HG02571 (cell line): ENCODE measurements around the gene SOX13.

Source experiments
- ATAC-seq: cut with Tn5 transposase; IDR thresholded peaks from one replicate; pipeline ENCODE4 v1.9.1; 2021; ENCODE audit warnings: mild to moderate bottlenecking, moderate library complexity; ENCODE audit not compliant: unreplicated experiment

Gene SOX13

DNA sequence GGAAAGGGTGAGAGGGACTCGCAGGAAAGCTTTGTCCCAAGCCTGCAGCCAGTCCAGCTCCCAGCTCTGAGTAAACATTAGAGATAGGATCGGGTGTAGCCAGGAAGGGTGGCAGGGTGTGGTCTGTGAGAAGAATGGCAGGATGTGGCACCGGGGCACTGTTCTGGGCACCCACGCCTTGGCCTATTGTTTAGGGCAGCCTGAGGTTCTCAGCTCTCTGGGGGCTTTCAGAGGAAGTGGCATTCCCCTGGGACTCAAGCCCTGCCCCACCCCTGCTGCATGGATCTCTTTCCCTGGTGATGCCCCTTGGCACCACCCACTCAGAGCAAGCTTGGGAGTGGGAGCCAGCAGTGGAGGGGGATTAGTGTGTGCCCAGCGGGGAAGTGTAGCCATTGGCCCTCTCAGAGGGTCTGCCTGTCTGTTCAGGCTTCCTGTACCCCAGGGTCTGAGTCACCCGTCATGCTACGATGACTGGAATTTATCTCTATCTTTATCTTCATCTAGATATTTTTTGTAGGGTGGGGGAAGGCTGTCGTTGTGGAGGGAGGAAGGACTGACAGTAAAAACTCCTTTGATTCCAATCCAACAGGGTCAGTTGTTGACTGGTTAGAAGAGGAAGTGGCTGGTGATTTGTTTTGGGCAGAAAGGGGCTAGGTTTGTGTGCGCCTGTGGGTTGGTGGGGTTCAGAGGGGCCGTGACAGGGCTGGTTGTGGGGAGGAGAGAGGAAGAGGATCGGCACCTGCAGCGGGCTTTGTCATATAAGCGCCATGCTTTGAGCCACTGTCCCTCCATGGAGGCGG is 31.6 kb downstream of the SOX13 start:
- ATAC-seq, result no peak

DNA sequence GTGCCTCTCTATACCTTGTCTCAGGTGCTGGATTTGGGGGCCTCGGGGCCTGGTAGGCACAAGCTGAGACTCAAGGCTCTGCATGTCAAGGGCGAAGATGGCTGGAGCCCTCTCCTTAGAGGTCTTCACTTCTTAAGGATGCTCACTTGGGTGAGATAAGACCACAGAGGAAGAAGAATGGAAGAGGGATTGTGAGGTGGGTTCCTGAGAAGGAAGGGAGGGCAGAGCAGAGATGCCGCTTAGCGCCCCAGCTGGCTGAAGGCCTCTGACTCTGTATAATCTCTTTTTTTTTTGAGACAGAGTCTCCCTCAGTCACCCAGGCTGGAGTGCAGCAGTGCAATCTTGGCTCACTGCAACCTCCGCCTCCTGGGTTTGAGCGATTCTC is 32.2 kb downstream of the SOX13 start:
- no peak for ATAC-seq

DNA sequence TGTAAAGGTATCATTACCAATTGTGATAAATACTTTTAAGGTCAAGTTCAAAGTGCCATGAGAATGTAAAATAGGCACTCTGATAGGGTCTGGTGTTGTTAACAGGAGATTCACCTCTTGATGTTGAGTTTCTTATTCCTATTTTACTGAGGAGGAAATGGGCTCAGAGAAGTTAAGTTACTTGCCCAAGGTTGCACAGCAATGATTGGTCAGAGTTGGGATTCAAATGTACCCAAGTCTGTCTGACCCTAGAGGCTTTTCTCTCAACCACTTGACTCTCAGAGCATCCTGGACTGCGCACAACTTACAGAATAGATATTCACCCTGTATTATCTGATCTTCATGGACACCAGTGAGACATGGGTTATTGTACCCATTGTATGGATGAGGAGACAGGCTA is 33.9 kb downstream of the SOX13 start:
- ATAC-seq, result no peak

DNA sequence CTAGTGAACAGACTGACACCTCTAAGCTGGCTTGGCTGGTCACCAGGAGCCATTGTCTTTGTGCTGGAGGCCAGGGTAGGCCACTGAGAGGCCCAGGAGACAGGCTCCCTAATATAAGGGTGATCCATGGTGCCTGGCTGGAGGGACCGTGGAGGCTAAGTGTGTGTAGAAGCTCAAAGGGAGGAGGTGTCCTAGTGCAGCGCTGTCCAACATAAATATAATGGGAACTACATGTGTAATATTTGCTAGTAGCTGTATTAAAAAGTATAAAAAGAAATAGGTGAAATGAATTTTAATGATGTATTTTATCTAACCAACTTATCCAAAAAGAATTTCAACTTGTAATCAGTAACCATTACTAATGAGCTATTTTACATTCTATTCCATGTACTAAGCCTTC is 35.0 kb downstream of the SOX13 start:
- no peak for ATAC-seq

DNA sequence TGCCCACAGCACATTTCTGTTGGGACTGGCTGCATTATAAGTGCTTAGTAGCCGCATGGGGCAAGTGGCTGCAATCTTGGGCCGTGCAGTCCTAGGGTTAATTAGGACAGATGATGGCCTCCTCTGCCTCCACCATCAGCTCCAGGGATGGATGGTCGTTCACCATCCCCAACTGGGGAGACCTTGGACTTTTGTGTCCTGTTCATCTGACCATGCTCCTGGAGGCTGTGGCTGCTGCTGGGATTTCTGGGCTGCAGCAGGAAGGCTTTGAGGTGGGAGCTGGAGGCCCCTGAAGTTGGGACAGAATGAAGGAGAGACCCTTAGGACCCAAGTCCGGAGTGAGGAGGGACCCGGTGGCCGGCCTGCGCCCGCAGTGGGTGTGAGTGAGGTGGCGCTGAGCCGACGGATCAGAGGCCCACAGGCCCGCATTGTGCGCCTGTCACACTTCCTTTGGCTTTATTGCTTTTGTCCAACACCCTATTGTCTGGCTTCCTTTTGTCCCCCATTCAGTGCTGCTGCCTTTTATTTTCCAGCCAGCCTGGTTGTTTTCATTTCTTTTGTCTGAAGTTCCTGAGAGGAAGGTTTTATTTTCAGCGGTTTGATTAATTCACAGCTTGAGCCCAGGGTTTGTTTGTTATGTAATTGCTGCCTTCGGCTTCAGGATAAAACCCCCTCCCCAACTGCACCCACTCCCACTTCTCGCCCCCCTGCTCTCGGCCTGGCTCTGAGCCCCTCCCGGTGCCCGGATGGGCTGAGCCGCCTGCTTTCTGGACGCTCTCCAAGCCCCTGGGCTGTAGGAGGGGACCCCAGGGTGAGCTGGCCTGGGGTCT is 35.6 kb downstream of the SOX13 start:
- no peak for ATAC-seq

DNA sequence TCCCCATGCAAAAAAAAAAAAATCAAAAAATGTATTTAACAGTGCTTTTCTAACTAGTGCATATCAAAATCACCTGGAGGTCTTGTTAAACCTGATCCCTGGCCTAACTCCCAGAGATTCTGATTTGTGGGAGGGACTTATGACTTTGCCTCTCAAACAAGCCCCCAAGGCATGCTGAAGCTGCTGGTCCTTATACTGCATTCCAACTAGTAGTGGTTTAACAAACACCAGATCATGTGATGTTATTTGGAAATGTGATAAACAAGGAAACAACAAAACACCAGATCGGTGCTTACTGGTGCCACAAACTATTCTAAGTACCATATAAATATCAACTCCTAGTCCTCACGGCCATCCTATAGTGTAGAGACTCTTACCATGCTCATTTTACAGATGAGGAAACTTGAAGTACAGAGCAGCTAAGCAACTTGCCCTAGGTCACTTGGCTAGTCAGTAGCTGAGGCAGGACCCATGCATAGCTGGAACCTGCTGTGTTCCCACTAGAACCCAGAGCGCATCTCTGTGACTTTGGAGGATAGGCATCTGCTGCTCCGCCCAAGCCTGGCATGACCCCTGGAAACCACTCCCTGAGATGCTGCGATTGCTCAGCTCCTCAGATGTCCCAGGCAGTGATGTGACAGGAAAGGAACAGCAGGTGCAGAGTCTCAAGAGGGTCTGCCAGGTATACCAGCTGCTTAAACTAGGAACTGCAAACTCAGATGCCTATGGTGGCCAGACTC is 38.1 kb downstream of the SOX13 start:
- no peak for ATAC-seq

DNA sequence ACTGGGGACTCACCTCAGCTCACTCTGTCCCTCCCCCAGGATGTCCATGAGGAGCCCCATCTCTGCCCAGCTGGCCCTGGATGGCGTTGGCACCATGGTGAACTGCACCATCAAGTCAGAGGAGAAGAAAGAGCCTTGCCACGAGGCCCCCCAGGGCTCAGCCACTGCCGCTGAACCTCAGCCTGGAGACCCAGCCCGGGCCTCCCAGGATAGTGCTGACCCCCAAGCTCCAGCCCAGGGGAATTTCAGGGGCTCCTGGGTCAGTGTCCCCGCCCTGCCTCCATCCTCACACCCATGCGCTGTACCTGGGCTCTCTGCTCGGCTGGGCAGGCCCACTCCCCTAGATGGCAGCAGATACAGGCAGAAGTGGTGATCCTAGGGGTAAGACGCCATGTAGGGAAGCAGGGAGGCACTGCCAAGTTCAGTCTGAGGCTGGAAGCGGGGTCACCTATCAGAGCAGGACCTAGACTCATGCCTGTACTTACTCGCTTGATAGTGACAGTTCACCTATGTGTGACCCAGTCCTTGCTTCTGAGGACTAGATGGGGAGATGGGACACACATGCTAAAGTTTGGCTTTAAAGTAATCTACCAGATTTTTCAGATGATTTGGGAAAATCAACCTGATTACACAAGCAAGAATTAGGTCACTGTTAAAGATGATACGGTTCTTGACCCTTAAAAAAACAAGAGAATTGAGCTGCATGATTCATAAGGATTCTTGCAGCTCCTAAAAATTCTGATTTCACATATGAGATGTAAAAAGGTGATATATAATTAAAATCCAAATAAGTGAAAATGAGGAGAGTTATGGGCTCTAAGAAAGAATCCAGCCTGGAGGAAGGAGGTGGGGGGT is 40.2 kb downstream of the SOX13 start:
- no peak for ATAC-seq

DNA sequence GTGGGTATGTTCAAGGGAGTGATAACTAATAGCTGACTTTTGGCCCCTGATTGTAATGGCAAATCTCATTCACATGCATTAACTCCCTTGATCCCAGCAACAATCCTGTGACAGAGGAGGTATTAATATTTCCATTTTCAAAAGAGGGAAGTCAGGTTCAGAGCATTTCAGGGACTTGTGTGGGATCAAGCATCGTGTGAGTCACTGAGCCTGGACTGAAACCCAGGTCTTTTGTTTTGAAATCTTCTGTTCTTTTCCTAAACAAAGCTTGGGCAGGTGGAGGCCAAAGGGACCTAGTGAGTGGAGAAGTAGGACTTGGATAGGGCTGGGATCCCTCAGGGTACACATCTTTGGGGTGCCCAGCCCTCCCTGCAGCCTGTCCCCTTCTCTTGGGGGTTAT is 41.0 kb downstream of the SOX13 start:
- ATAC-seq, result no peak

DNA sequence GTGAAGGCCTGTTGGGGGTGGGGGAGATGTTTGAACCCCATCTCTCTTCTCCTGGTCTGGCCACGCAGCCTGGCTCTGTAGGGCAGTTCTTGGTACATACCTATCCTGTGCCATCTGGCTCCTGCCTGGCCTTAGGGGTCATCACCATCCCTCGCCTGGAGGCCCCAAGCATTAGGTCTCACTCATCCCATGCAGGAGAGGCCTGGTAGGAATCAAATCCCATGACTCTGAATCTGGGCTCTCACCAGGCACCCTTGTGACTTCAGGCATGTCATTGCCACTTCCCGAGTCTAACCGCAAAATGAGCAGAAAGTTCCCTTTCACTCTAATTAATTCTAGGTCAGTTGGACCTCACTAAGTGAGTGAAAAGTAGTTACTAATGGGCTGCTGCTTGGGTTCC is 41.7 kb downstream of the SOX13 start:
- ATAC-seq, result no peak

DNA sequence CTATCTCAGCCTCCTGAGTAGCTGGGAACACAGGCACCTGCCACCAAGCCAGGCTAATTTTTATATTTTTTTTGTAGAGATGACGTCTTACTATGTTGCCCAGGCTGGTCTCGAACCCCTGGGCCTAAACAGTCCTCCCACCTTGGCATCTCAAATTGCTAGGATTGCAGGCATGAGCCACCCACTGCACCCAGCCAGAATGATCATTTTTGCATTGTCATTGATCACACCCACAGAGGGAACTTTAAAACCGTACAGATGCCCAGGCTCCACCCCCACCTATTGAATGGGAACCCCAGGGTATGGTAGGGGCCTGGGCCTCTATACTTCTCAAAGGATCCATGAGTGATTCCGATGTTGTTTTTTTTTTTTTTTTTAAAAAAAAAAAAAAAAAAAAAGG is 42.2 kb downstream of the SOX13 start:
- no peak for ATAC-seq

DNA sequence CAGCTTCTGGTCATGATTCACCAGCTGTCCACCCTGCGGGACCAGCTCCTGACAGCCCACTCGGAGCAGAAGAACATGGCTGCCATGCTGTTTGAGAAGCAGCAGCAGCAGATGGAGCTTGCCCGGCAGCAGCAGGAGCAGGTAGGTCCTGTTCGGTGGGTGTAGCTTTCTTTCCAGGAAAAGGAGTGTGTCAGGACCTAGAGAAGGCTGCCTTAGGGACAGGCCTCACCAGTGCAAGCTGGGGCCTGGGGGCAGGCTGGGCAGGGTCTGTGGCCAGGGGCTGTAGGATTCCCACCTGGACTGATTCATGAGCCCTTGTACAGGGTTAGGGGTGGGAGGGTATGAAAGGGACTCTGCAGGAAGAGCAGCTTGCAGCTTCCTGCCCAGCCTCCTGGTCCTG is 43.6 kb downstream of the SOX13 start:
- no peak for ATAC-seq

DNA sequence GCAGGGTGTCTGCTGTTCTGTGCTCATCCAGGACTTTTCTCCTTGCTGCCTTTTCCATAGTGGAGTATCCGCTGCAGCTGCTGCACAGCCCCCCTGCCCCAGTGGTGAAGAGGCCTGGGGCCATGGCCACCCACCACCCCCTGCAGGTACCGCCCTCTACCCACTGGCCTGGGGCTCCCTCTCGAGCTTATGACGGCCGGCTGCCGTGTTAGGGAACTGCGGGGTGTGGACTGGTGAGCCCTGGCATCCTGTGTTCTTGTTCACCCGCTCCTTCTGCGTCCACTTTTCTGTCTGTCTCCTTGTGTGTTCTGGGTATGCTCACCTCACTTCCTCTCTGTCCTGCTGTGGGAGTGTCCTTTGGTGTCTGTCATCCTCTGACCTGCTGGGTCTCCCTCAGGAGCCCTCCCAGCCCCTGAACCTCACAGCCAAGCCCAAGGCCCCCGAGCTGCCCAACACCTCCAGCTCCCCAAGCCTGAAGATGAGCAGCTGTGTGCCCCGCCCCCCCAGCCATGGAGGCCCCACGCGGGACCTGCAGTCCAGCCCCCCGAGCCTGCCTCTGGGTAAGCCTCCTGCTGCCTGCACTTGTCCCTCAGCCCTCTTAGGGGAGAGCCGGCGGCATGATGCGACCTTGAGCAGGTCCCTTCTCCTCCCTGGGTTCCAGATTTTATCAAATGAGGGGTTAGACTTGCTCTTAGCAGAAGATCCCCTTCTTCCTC is 49.1 kb downstream of the SOX13 start:
- ATAC-seq, result no peak

DNA sequence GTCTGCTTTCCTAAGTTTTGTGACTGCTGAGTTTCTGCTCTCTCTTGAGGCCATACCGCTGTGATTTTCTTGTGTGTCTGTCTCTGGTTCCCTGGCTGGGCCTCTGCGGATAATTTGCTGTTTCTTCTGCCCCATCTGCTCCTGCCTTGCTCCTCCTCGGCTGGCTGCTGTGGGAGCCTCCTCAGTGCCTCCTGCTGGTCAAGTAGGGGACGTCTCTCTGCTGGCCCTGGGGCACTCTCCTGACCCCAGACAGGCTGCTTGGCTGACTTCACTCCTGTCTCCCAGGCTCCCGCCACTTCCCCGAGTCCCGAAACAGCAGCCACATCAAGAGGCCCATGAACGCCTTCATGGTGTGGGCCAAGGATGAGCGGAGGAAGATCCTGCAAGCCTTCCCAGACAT is 50.5 kb downstream of the SOX13 start:
- ATAC-seq, result no peak

DNA sequence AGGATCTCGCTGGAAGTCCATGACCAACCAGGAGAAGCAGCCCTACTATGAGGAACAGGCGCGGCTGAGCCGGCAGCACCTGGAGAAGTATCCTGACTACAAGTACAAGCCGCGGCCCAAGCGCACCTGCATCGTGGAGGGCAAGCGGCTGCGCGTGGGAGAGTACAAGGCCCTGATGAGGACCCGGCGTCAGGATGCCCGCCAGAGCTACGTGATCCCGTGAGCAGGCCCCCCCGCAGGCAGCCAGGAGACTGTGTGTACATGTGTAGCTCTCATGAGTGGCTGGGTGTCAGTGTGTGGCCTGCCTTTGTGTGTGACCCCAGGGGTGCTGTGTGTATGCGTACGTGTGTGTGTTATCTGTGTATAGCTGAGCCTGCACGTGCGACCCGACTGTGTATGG is 51.7 kb downstream of the SOX13 start:
- no peak for ATAC-seq

DNA sequence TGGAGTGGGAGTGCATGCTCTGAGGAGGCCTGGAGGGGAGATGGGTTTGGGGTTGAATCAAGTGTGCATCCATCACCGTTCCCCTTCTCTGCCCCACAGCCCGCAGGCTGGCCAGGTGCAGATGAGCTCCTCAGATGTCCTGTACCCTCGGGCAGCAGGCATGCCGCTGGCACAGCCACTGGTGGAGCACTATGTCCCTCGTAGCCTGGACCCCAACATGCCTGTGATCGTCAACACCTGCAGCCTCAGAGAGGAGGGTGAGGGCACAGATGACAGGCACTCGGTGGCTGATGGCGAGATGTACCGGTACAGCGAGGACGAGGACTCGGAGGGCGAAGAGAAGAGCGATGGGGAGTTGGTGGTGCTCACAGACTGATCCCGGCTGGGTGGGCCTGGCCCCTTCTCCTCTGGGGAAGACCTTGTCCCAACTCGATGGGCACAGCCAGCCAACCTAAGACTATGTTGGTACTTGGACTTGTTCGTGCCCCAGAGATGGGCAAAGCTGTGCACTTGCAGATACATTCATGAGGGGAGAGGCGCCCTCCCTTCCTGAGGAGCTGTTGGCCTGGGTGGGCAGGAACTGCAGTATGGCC is 52.9 kb downstream of the SOX13 start:
- ATAC-seq, result no peak

DNA sequence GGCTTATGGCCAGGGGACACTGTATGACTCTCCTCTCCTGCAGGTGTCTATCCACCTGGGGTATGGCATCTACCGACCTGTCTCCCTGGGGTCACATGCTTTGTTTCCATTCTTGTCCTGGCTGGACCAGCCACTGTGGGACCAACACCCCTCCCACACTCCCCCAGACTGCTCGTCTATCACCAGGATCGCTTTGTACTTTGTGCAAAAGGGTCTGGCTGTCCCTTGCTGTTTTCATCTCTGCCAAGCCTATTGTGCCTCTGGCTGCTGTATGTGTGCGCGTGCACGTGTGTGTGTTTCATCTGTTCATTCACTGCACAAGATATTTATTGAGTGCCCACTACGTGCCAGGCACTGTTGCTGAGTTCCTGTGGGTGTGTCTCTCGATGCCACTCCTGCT is 53.5 kb downstream of the SOX13 start:
- ATAC-seq, result no peak

DNA sequence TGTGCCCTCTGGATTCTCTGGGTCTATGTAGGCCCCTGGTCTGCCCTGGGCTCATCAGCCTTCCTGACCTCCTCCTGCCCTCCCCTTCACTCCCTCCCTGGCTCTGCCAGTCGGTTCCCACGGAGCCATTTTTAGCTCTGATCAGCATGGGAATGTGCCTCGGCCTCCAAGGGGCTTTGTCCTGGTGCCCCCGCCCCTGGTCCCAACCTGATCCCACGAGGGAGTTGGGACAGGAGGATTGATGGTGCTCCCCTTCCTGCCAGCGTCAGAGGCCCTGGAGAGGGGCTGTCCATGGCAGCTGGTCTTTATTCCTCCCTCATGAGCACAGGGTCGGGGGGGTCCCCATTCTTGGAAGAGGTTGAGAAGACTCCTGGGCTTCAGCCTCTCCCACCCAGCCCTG is 54.0 kb downstream of the SOX13 start:
- ATAC-seq, result no peak

DNA sequence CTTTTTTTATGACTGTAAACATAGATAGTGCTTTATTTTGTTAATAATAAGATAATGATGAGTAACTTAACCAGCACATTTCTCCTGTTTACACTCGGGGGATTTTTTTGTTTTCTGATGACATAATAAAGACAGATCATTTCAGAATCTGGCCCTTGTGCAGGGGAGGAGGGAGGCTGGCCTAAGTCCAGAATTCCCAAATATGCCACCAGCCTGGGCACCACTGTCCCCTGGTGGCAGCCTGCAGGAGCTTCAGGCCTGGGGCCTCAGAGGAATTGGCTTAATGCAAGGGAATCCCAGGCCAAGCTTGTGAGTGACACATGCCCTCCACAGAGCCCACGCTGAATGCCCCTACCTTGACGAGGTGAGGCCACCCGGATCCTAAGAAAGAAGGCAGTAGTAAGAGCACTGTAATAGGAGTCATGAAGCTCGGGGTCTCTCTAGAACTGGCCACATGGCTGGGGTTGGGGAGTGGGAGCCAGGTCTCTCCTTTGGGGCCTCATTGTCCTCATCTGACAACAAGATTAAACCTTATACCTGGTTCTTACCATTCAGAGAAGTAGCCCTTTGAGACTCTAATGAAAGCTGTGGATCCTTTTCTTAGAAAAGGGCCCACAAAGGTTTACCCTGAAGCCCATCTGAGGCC is 54.8 kb downstream of the SOX13 start:
- no peak for ATAC-seq

DNA sequence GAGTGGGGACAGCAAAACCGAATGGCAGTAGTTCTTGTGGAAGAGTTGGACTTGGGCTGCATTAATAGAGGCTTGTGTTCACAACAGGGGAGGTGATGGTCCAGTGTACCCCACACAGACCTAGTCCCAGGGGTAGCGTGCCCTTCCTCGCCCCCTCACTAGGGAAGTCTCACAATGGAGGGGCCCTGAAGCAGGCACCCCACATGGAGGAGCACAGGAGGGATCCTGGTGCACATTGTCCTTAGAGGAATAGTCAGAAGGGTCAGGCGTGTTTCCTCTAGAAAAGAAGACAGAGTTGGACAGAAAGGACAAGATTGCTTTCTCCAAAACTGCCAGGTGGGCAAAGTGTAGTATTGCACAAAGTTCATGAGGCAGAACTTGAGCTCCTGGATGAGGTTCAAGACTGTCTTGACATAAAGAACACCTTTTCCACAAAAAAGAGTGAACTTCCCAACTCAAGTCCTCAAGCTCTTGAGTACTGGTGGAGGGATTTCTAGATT is 55.6 kb downstream of the SOX13 start:
- ATAC-seq, result no peak
